ENCODE measurements around the gene AOPEP.

AOPEP gene

GRCh38 chr9:94713436-94714215 is 12.9 kb upstream of the AOPEP start:
- H3K27ac ChIP-seq = no peak overlapping the region

GRCh38 chr9:94714494-94714893 is 12.0 kb upstream of the AOPEP start:
- no peak overlapping the region for H3K4me3 ChIP-seq

More at GRCh38 chr9:94713436-94714215, 12.9 kb upstream of the AOPEP start:
- no peak overlapping the region for H3K4me3 ChIP-seq

GRCh38 chr9:94717761-94718160 is 8.7 kb upstream of the AOPEP start:
- no peak overlapping the region for H3K4me3 ChIP-seq
- no peak overlapping the region for H3K27ac ChIP-seq

More at GRCh38 chr9:94714494-94714893, 12.0 kb upstream of the AOPEP start:
- no peak overlapping the region for H3K27ac ChIP-seq

DNA sequence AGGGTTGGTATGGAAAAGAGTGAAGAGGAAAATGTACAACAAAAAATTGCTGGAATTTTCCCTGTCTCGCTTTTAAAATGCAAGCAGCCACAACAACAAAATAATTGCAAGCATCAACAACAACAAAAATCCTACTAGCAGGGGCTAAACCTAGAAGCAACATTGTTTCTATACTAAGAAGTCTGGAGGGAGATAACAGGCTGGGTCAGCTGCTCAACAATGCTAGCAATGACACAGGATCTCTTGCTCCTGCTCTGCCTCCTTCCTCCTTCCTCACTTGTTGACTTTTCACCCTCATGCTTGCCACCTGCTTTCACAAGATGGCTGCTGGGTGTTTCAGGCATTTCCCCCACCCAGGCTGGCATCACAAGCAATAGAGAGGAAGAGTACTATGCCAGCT is 7.6 kb upstream of the AOPEP start:
- H3K27ac ChIP-seq = no peak overlapping the region

DNA sequence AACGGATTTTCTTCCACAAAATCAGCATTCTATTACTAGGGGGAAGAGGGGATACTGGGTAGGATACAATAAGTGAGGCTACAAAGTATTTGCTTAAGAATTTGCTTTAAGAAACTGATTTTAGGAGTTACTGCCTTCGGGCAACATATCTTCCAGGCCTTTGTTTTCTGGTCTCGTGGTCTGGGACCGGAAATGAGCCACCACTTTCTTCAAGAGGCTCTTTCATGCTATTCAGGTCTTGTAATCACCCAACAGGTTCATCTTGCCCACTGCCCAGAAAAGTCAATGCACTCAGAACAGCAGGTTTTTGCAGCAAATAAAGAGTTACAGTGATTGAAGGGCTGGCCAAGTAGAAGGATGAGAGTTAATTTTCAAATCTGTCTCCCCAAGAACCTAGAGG is 6.6 kb upstream of the AOPEP start:
- Histone ChIP-seq H3K4me3 (no peak overlapping the region), H3K27ac (no peak overlapping the region)

More for the DNA sequence above, 7.6 kb upstream of the AOPEP start:
- no peak overlapping the region for H3K4me3 ChIP-seq

DNA sequence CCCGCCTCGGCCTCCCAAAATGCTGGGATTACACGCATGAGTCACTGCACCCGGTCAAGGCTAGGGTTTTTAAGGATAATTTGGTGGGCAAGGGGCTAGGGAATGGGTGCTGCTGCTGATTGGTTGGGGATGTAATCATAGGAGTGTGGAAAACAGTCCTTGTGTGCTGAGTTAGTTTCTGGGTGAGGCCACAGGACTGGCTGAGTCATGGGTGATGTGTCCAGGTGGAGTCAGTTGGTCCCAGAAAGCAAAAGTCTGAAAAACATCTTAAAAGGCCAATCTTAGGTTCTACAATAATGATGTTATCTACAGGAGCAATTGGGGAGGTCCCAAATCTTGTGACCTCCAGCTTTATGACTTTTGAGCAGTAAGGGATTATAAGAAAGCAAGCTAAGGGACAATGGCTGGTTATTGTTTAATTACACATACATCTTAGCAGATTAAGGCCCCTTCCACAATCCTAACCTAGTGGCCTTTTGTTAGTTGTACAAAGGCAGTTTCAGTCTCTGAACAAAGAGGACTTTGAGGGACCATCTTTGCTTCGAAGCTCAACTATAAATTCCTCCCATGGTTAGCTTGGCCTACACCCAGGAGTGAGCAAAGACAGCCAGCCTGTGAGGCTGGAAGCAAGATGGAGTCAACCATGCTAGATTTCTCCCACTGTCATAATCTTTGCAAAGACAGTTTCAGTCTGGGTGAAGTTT is 5.5 kb upstream of the AOPEP start:
- no peak overlapping the region for H3K27ac ChIP-seq
- no peak overlapping the region for H3K4me3 ChIP-seq

- Histone ChIP-seq H3K27ac (no peak overlapping the region), H3K4me3 (no peak overlapping the region)
Observed at GRCh38 chr9:94721754-94722153, 4.7 kb upstream of the AOPEP start.

- Histone ChIP-seq H3K27ac (no peak overlapping the region), H3K4me3 (no peak overlapping the region)
Observed at GRCh38 chr9:94725293-94725692, 1.2 kb upstream of the AOPEP start.

DNA sequence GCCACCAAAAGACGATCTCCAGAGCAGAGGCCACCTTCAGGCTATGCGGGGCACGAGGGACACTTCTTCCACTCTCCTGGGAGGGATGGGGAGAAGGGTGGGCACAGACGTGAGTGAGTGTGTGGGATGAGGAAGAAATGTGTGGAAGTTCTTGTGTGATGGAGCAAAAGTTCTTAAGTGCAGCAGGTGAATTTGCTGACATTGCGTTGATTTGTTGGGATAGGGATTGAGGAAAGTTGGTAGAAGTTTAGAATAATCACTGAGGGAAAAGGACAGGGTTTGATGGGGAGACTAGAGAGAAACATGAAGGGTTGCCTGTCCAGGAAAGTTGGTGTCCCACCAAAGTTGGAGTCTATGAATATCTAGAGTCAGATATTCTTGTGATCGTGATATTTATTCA is 2.2 kb downstream of the AOPEP start:
- no peak overlapping the region for H3K27ac ChIP-seq

DNA sequence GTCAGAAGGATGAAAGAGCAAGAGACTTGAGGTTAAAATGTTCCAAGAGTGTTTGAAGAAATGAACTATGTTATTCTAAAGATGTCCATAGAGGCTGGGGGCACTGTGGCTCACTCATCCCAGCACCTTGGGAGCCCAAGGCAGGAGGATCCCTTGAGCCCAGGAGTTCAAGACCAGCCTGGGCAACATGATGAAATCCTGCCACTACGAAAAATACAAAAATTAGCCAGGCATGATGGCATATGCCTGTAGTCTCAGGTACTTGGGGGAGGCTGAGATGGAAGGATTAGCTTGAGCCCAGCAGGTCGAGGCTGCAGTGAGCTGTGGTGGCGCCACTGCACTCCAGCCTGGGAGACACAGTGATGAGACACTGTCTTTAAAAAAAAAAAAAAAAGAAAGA is 2.7 kb downstream of the AOPEP start:
- Histone ChIP-seq H3K4me3 (no peak overlapping the region), H3K27ac (no peak overlapping the region)

More for the DNA sequence above, 2.2 kb downstream of the AOPEP start:
- no peak overlapping the region for H3K4me3 ChIP-seq

DNA sequence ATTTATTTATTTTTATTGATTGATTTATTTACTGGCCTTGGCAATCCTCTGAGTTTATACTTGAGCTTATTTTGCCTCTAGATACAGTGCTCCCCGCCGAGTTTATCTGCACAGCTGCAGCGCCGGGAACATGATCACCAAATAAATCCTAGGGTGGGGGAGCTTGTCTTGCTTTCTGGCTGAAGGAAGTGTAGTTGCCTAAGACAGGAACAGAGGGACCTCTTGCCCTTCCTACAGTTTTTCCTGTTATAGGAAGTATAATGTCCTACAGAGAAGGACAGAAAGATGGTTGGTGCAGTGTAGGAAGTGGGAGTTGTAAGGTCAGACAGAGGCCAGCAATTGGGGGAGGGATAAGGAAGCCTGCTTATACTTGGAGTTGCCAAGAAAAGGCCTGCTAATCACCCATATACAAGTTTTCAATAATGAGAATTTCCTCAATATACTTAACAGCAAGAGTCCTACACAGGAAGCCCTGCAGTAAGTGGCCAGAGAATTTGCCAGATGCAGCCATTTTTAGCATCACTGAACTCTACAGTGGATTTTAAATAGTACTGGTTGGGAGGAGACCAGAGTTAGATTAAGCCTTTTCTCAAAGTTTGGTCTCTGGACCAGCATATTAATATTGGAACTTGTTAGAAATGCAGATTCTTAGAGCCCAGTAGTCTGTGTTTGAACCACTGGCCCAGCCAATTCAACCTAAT is 7.7 kb downstream of the AOPEP start:
- Histone ChIP-seq H3K4me3 (no peak overlapping the region), H3K27ac (no peak overlapping the region)

DNA sequence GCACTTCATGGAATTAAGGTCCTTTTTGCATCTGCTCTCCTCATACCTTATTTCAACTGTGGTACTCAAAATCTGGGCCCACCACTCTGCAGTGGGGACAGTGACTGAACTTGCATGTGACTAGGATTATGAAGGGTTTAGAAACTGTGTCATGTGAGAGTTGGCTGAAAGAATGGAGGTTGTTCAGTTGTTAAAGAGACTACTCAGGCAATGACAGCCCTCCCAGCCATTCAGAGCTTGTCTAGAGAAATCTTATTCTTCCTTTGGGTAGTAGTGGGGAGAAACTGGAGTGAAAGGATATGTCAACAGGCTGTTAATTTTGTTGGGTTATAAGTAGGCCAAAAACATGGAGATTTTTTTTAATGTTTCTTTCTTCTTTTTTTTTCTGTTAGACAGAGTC is 10.3 kb downstream of the AOPEP start:
- H3K4me3 ChIP-seq = no peak overlapping the region
- H3K27ac ChIP-seq = no peak overlapping the region

- H3K4me3 ChIP-seq = no peak overlapping the region
- H3K27ac ChIP-seq = no peak overlapping the region
Observed at GRCh38 chr9:94740145-94740840, 13.8 kb downstream of the AOPEP start.

- no peak overlapping the region for H3K27ac ChIP-seq
Observed at GRCh38 chr9:94741866-94742265, 15.4 kb downstream of the AOPEP start.

GRCh38 chr9:94743035-94743954 is 16.8 kb downstream of the AOPEP start:
- Histone ChIP-seq H3K27ac (no peak overlapping the region), H3K4me3 (no peak overlapping the region)

More at GRCh38 chr9:94741866-94742265, 15.4 kb downstream of the AOPEP start:
- no peak overlapping the region for H3K4me3 ChIP-seq

- Histone ChIP-seq H3K27ac (no peak overlapping the region), H3K4me3 (no peak overlapping the region)
Observed at GRCh38 chr9:94745806-94746540, 19.5 kb downstream of the AOPEP start.

- Histone ChIP-seq H3K27ac (no peak overlapping the region), H3K4me3 (no peak overlapping the region)
Observed at GRCh38 chr9:94746541-94747370, 20.3 kb downstream of the AOPEP start.
